Left kidney (tissue), 2 donors: ENCODE measurements around the gene PLCL2. TPM values are rescaled to one million over a fixed set of nuclear protein-coding genes. Genes with fewer than 3 reads are reported as not detected.

Source experiments
- DNase-seq: peaks from one replicate; pipeline ENCODE4 v3.0.0-alpha.2; 2013
- polyA plus RNA-seq: library from polyadenylated mRNA; unstranded; fragments of 120-200 nt; gene quantifications from one replicate; pipeline ENCODE4 v1.2.1, GENCODE V29; 2013; ENCODE audit not compliant: insufficient read length

PLCL2 gene
- polyA plus RNA-seq, 1 donor, result 16.4 TPM

DNA sequence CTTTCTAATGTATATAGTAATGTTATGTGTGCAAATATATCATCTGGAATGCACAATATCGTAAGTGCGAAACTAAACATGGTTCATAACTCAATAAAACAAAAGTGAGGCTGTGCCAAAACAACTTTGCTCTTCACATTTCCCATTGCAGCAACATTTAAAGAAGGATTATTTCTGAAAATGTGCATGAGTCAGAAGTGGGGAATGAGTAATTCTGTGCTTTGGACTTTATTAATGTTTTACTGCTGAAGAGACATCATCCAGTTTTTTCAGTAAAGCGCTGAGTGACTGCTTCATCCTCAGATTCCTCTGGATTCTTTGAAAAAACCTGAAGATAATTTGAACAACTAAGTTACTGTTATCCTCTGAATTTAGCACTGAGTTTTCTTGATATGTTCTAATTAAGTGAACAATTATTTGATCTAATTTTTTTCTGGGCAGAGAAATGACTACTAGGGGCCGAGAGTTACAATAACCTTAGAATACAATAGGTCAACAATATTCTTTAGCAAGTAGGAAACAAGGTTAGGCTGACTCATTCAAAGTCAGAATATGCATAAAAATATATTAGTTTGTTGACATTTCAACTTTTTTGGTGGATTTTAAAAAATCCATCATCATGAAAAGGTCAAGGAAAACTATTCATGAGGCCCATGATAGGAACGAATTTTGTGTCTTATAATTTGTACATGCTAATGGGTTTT lies 20.0 kb upstream of the PLCL2 start:
- DNase-seq, result no peak

- DNase-seq, result no peak
Observed at GRCh38 chr3:16865335-16865734, 19.4 kb upstream of the PLCL2 start.

DNA sequence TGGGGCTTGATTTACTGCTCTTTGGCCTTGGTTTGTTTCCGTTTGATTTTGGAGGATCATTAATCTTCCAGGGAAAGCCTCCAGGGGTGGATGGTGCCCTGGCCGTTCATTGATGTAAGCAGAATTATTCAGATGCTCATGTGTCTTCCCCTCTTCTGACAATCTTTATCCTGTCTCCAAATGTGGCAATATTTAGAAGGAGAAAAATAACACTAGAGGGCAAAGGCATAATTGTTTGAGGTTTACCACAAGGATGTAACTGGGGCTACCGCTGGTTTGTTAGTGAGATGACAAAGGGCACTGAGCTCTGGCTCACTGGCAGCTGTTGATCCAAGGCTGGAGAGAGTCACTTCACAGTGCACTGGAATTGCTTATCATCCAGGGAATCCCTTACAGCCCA lies 18.2 kb upstream of the PLCL2 start:
- no peak for DNase-seq

GRCh38 chr3:16868513-16868912 lies 16.2 kb upstream of the PLCL2 start:
- DNase-seq, result no peak

GRCh38 chr3:16869261-16870005 lies 15.3 kb upstream of the PLCL2 start:
- no peak for DNase-seq

- no peak for DNase-seq
Observed at GRCh38 chr3:16871915-16872842, 12.6 kb upstream of the PLCL2 start.

DNA sequence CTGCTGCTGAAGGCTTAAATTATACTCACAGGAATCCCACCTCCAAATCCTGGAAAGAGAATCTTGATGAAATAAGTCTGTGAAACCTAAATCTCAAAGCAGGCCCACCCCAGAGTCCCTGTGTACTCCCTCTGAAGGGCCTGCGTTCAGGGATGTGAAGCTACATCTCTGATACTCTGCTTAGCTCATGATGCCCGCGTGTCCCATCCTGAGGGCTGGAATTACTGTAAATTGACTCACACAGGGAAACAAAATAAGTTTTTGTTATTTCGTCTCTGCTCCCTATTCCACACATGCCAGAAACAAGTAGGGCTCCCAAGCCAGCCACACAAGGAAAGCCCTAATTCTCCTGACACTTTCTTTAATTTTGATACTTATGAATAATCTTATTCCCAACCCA lies 10.9 kb upstream of the PLCL2 start:
- DNase-seq, result no peak

DNA sequence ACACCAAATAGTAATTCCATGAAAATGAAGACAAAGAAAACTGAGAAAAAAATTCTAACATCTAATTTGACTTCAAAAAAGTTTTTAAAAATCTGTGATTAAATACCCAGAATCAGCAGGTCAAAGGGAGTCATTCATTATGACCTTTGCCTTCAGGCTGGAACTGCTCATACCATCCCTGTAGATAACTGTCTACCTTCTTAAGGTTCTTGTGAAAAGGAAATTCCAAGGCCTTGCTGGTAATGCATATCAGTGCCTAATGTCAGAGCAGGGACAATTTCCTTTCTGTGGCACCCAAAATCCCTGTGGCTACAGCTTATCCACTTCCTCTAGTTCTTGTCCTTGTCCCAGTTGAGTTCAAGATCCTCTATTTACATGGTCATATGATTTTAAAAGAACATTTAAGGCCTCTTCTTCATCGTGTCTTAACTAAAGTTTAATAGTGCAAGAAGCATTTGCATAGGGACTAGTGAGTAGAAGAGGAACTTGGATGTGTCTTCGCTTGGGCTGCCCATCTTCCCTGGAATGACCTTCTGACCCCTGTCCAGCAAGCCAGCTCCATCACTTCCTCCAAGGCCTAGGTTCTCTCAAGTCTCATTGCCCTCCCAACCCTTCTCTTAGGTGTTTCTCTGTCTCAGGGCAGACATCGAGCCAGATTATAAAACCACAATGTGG lies 8.7 kb upstream of the PLCL2 start:
- DNase-seq, result no peak

GRCh38 chr3:16877505-16877904 lies 7.2 kb upstream of the PLCL2 start:
- no peak for DNase-seq

GRCh38 chr3:16877911-16878310 lies 6.8 kb upstream of the PLCL2 start:
- DNase-seq, result no peak

DNA sequence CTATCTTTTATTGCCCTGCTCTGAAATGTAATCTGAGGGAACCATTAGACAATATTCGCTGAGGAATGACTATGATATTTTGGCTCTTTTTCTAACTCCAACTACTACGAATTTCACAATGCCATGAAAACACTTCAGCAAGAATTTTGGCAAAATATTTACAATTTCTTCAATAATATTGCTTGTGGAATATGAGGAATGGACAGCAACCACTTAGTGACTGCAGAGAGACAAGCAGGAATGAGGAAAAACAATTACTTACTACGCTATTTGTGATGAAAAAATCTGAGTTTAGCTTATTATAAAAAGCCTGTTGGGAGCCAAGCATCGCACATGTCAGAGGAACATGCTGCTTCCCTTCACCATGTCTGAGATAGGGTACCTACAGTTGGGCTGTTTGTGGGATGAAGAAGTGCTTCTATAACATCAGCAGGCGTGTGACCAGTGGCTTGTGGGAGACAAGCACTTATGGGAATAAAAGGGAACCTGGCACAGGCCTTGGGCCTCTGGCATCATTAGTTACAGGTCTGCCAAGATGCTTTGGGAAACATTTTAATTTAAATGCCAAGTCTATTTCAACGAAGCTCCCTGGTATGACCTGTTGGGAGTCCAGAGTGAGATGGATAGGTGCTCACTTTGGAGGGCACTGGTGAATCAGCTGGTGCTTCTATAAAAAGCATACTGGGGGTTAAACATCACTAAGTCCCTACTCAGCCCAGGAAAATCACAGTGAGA lies 2.7 kb upstream of the PLCL2 start:
- DNase-seq, result no peak

GRCh38 chr3:16883057-16883722 lies 1.6 kb upstream of the PLCL2 start:
- no peak for DNase-seq

GRCh38 chr3:16883723-16884083 lies 1.1 kb upstream of the PLCL2 start:
- no peak for DNase-seq

DNA sequence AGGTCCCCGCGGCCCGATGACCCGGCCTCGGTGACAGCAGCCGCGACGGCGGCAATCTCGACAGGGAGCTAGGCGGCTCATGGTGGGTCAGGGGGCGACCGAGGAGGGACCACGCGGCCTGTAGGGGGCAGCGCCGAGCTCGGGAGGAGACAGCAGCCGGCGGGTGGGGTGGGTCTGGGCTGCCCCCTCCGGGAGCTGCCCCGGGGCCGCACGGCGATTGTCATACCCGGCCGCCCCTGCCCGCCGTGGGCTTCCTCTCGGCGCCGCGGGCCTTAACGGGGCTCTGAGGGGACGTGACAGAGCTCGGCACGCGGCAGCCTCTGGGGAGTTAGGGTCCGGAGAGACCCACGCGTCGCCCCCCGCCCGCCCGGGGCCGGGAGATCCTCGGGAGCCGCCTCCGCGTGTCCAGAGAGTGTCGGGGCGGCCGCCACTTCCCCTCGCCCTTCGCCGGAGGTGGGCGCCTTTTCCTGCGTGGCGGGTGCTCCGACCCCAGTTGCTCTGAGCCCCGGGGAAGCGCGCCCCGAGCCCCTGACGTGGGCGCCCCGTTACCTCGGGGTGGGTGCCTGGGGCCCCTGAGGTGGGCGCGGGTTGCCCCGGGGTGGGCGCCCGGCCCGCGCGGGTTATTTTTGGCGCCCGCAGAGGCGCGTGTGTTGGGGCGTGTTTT lies 539 bp upstream of the PLCL2 start:
- no peak for DNase-seq

DNA sequence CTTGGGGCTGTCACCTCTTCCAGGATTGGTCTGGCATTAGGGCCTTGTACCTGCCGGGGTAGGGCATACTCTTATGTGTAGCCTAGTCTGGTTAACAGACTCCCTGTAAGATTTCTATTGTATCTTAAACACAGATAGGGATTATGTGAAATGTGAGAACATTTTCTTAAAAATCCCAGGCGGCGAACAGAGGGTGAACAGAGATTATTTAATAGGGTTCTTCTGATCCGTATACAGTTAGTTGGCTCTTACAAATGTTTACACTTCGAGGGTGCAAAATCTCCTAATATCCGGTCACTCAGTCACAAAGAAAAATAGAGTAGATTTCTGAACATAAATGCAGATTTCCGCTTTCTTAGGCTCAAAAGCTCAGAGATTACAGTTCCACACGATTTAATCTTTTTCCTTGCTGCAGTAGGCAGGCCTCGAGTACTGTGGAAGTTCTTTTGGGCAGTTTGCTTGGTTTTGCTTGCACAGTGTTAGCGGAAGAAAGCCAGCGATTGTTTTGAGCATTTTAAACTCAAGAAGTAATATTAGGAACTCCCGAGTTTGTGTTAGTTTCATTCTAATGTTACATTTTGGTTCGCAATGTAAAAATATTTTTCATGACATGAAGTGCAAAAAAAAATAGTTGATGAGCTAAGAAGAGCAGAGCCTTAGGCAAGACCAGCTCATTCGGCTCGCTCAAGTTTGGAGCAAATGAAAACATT lies 993 bp downstream of the PLCL2 start:
- DNase-seq, result no peak

DNA sequence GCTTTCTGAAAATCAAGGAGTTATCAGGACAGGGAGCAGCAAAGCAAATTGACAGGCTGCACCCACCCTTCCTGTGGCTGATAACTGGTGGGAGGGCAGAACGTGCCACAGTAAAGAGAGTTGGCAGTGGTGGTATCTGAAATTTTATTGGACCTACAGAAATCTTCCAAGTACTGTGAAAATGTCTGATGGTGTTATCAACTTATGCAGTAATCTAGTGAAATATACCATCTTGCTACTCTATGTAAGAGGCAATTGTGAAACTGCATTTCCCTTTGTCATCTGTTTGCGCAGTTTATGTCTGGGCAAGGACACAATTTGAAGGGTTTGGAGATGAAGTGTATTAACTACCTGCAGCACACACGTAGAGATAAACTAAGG lies 1.5 kb downstream of the PLCL2 start:
- no peak for DNase-seq

DNA sequence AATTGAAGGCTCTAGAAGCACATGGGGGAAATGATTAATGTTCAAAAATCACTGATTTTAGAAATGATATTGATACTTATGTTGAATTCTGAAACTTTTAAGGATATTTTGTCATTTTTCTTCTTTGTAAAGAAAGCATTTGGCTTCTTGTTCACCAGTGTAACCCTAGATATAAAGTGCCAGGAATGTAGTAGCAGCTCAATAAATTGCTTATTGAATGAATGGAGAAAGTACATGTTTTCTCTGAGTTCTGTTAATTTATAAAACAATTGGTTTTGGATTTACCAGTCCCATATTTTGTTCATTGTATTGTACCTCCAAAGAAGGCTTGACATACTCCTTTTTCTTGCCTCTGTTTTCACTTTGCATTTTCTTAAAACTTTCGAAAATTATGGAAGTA lies 2.4 kb downstream of the PLCL2 start:
- no peak for DNase-seq

GRCh38 chr3:16888356-16888755 lies 3.6 kb downstream of the PLCL2 start:
- no peak for DNase-seq

- DNase-seq, result no peak
Observed at GRCh38 chr3:16888785-16889607, 4.2 kb downstream of the PLCL2 start.
